Measurements from ENCODE around the gene INPP5A. TPM values are rescaled to one million over a fixed set of nuclear protein-coding genes. Genes with fewer than 3 reads are reported as not detected.
"Not testable (repeated sequence)": the region's sequence is repeated elsewhere in the genome, so short reads cannot be mapped to it uniquely, and the experiment has no call there.

Gene INPP5A
- total RNA-seq, 6 experiments from 2014 or later = 58.9 to 64.6 (median 63.8) TPM

DNA sequence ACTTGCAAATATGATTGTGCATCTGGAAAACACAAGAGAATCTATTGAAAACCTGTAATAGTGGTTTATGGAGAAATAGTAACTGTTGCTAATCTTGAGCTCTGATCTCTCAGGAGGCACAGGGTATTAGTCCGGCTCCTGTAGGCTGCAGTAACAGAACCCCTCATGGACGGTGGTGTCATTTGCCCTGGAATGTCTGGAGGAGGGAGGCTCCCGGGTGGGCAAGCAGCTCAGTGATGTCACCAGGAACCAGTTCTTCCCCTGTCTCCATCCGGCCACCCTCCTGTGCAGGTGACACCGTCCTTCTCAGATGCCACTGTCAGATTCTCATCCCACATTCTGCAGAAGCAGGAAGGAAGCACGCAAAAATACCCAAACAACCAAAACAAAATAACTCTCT, 29.3 kb downstream of the INPP5A start:
- Mint-ChIP-seq H3K4me3 (no peak overlapping the region), H3K27me3 (ENCODE audit: insufficient read depth) (no peaks in the 10 kb centered on the region; the same call in 1 of the 2 replicates), H3K9me3 (no peaks in the 10 kb centered on the region), H3K36me3 (ENCODE audit: low read depth) (no peaks in the 10 kb centered on the region), H3K4me1 (ENCODE audit: low read depth) (peaks cover 22% of the 10 kb centered on the region), H3K27ac (no peak overlapping the region)
- TF ChIP-seq, protein P1, sequence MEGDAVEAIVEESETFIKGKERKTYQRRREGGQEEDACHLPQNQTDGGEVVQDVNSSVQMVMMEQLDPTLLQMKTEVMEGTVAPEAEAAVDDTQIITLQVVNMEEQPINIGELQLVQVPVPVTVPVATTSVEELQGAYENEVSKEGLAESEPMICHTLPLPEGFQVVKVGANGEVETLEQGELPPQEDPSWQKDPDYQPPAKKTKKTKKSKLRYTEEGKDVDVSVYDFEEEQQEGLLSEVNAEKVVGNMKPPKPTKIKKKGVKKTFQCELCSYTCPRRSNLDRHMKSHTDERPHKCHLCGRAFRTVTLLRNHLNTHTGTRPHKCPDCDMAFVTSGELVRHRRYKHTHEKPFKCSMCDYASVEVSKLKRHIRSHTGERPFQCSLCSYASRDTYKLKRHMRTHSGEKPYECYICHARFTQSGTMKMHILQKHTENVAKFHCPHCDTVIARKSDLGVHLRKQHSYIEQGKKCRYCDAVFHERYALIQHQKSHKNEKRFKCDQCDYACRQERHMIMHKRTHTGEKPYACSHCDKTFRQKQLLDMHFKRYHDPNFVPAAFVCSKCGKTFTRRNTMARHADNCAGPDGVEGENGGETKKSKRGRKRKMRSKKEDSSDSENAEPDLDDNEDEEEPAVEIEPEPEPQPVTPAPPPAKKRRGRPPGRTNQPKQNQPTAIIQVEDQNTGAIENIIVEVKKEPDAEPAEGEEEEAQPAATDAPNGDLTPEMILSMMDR (IDR thresholded peaks at IDR 0.05) = no peak
- no peak for DNase-seq

DNA sequence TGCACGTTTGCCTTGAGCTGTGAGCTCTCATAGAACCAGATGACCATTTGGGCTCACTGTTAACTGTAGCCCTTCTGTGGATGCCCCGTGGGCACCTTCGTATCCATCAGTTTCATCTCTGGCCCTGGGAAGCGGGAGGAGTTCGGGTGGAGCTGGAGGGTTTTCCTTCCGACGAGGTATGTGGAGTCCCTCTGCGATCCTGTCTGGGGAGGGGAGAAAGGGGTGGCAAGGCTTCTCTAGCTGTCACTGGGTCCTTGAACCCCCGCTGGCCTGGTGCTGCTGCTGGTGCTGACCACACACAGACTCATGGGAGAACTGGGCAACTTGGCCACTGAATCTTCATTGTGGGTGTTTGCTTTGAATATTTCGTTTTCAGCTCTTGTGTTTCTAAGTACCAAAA, 32.7 kb downstream of the INPP5A start:
- H3K4me3 Mint-ChIP-seq = no peak overlapping the region
- H3K9me3 Mint-ChIP-seq = no peaks in the 10 kb centered on the region
- TF ChIP-seq, protein P1 (IDR thresholded peaks at IDR 0.05) = no peak
- no peak overlapping the region for H3K27ac Mint-ChIP-seq
- H3K4me1 Mint-ChIP-seq (ENCODE audit: low read depth) = peaks cover 15% of the 10 kb centered on the region
- DNase-seq = no peak
- no peaks in the 10 kb centered on the region for H3K27me3 Mint-ChIP-seq (ENCODE audit: insufficient read depth)
- H3K36me3 Mint-ChIP-seq (ENCODE audit: low read depth) = no peaks in the 10 kb centered on the region

DNA sequence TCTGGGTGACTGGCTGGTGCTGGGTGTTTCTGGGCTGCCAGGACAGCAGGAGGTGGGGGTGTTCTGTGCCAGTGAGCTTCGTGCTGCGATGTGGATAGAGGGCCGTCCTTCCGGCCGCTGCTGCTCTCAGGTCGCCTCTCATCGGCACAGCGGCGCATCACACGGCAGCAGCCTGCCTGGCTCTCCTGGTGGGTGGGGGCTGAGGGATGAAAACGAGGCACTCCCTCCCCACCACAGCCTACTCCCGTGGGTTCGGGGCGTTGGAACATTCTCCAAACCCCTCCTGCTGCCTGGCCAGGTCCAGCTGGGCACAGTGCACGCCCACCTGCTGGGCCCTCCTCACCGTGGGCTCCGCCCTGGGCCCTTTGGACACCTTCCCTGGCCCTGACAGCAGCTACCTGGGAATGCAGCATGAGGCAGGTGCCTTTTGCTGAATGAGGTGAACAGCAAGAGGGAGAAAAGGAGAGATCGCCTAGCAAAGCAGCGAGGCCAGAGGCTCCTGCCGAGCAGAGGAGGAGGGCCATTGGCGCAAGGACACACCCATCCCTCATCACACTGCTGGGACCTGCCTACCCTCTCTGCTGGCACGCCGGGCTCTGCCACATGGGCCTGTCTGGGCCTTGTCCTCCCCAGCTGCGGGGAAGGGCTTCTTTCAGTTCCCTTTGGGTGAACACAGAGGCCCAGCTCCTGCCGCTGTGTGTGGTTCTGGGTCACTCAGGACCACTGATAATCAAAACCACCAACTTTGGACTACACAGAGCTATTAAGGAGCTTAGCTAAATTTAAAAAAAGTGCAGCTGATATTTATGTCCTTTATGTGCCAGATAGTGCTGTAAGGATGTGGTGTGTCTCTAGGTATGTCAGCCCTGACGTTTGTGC, 33.4 kb downstream of the INPP5A start:
- no peak for DNase-seq
- H3K27me3 Mint-ChIP-seq (ENCODE audit: insufficient read depth) = no peaks in the 10 kb centered on the region
- no peak overlapping the region; the same call in 1 of the 2 replicates for H3K27ac Mint-ChIP-seq
- TF ChIP-seq, protein P1 (IDR thresholded peaks at IDR 0.05) = no peak
- H3K9me3 Mint-ChIP-seq = no peaks in the 10 kb centered on the region
- peaks cover 8% of the 10 kb centered on the region; the same call in 1 of the 2 replicates for H3K4me1 Mint-ChIP-seq (ENCODE audit: low read depth)
- H3K4me3 Mint-ChIP-seq = no peak overlapping the region
- no peaks in the 10 kb centered on the region for H3K36me3 Mint-ChIP-seq (ENCODE audit: low read depth)

DNA sequence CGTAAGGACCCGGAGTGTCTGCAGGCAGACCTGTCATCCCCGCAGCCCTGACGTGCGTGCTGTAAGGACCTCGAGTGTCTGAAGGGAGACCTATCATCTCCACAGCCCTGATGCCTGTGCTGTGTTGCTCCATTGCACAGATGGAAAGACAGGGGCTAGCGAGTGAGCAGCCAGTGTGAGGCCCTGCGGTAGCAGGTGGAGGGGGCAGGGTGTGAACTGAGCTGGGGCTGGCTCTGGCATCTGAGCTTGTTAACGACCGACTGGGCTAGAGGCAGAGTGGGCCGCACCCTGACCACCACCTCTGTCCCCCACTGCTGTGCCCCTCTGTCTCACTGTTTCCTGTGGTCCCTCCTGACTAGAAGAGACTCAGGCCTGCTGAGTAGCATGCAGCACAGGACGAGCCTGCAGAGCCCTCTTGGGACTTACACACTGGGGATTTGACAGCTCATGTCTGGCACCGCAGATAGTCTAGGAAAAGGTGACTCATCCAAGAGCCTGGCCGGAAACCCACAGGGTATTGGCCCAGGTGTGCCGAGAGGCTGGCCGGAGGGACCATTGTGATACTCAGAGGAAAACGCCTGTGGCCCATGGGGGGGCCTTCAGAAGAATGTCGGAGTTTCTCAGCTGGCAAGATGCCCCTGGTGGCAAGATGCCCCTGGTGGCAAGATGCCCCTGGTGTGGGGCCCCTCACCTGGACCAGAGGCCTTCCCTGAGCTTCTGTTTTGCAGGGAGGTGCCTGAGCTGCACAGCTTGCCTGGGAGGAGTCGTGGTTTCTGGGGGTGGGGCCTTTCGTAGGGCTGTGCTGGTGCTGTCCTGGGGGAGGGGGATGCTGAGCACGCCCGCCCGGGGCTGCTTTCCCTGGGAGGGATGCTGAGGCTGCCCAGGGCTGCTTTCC, 34.3 kb downstream of the INPP5A start:
- peaks cover 8% of the 10 kb centered on the region; the same call in 1 of the 2 replicates for H3K4me1 Mint-ChIP-seq (ENCODE audit: low read depth)
- H3K27ac Mint-ChIP-seq = no peak overlapping the region; the same call in 1 of the 2 replicates
- no peaks in the 10 kb centered on the region for H3K27me3 Mint-ChIP-seq (ENCODE audit: insufficient read depth)
- H3K36me3 Mint-ChIP-seq (ENCODE audit: low read depth) = no peaks in the 10 kb centered on the region
- TF ChIP-seq, protein P1 (IDR thresholded peaks at IDR 0.05) = peak; percentile 27; the same call in 1 of the 2 replicates
- DNase-seq = peak; percentile 85
- no peaks in the 10 kb centered on the region for H3K9me3 Mint-ChIP-seq
- H3K4me3 Mint-ChIP-seq = no peak overlapping the region; the same call in 1 of the 2 replicates

DNA sequence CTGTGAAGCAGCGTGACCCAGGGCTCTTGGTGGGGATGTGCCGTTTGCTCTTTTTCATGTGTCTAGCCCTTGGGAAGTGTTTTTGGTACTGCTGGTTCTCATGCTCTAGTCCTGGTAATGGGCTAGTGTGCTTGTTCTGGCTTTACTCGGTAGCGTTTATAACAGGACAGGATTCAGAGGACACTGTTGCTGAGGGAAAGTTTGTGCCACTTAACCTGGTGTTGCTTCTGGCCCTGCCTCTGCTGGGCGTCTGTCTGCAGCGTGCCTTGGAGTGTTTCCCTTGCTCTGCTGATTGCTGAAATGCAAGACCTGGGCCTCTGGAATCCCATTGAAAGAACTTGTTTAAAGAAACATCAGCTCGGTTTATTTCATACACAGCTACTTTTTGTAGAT, 35.0 kb downstream of the INPP5A start:
- no peak for DNase-seq
- Mint-ChIP-seq H3K27me3 (ENCODE audit: insufficient read depth) (no peaks in the 10 kb centered on the region), H3K9me3 (no peaks in the 10 kb centered on the region)

DNA sequence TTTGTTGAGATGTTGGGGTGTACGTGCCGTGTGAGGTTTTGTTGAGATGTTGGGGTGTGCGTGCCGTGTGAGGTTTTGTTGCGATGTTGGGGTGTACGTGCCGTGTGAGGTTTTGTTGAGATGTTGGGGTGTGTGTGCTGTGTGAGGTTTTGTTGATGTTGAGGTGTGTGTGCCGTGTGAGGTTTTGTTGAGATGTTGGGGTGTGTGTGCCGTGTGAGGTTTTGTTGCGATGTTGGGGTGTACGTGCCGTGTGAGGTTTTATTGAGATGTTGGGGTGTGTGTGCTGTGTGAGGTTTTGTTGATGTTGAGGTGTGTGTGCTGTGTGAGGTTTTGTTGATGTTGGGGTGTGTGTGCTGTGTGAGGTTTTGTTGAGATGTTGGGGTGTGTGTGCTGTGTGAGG, 35.4 kb downstream of the INPP5A start:
- H3K27ac Mint-ChIP-seq; H3K4me3 Mint-ChIP-seq; H3K36me3 Mint-ChIP-seq (ENCODE audit: low read depth); H3K9me3 Mint-ChIP-seq; DNase-seq; H3K27me3 Mint-ChIP-seq (ENCODE audit: insufficient read depth); H3K4me1 Mint-ChIP-seq (ENCODE audit: low read depth): not testable (repeated sequence)

More for the DNA sequence above, 35.0 kb downstream of the INPP5A start:
- TF ChIP-seq, protein P1 (IDR thresholded peaks at IDR 0.05) = no peak
- no peak overlapping the region for H3K4me3 Mint-ChIP-seq
- H3K27ac Mint-ChIP-seq = no peak overlapping the region
- H3K4me1 Mint-ChIP-seq (ENCODE audit: low read depth) = peaks cover 8% of the 10 kb centered on the region; the same call in 1 of the 2 replicates
- no peaks in the 10 kb centered on the region for H3K36me3 Mint-ChIP-seq (ENCODE audit: low read depth)
